Smooth muscle cell (in vitro differentiated cells): ENCODE results near the gene RNF13. TPM values are rescaled to one million over a fixed set of nuclear protein-coding genes. Genes with fewer than 3 reads are reported as not detected.
"Not testable (repeated sequence)": the region's sequence is repeated elsewhere in the genome, so short reads cannot be mapped to it uniquely, and the experiment has no call there.

ENCODE experiments used
- DNase-seq: peaks from one replicate; lab custom pipeline; 2025; ENCODE audit not compliant: unreplicated experiment; lab: John Stamatoyannopoulos, UW
- H2AFZ ChIP-seq: fragments of 200-600 bp; sonication (generic); 2 replicates; pipeline ENCODE4 v1.6.0; 2016; ENCODE audit warnings: antibody characterized with exemption, low read depth, mild to moderate bottlenecking
- H3F3A ChIP-seq: fragments of 200-600 bp; sonication (generic); 2 replicates; pipeline ENCODE4 v1.6.0; 2017; ENCODE audit warnings: antibody characterized with exemption, low read depth
- H3K27ac ChIP-seq: fragments of 200-600 bp; sonication (generic); 2 replicates; pipeline ENCODE4 v1.5.1; 2016; ENCODE audit warnings: low read depth, mild to moderate bottlenecking
- H3K27me3 ChIP-seq: fragments of 200-600 bp; sonication (generic); 2 replicates; pipeline ENCODE4 v1.6.1; 2016; ENCODE audit warnings: low read depth, mild to moderate bottlenecking
- H3K36me3 ChIP-seq: fragments of 200-600 bp; sonication (generic); 2 replicates; pipeline ENCODE4 v1.5.1; 2016; ENCODE audit warnings: low read depth
- H3K4me1 ChIP-seq: fragments of 200-600 bp; sonication (generic); 2 replicates; pipeline ENCODE4 v1.5.1; 2016; ENCODE audit warnings: low read depth
- H3K4me2 ChIP-seq: fragments of 200-600 bp; sonication (generic); 2 replicates; pipeline ENCODE4 v1.6.0; 2016; ENCODE audit warnings: mild to moderate bottlenecking
- H3K4me3 ChIP-seq: fragments of 200-600 bp; sonication (generic); 2 replicates; pipeline ENCODE4 v1.5.1; 2016; ENCODE audit warnings: mild to moderate bottlenecking
- H3K79me2 ChIP-seq: fragments of 200-600 bp; sonication (generic); 2 replicates; pipeline ENCODE4 v1.6.0; 2016; ENCODE audit warnings: low read depth, mild to moderate bottlenecking
- H3K9ac ChIP-seq: fragments of 200-600 bp; sonication (generic); 2 replicates; pipeline ENCODE4 v1.6.0; 2016; ENCODE audit warnings: low read depth
- H3K9me3 ChIP-seq: fragments of 200-600 bp; sonication (generic); replicated peaks from 2 replicates; pipeline ENCODE4 v1.5.1; 2016; ENCODE audit warnings: low read depth
- H4K20me1 ChIP-seq: fragments of 200-600 bp; sonication (generic); 2 replicates; pipeline ENCODE4 v1.6.0; 2016; ENCODE audit warnings: low read depth
- WGBS: methylation state at CpG from one replicate; pipeline ENCODE4 v1.1.7; 2016; ENCODE audit warnings: low lambda C conversion rate; 5-methylcytosine and 5-hydroxymethylcytosine counted together
- polyA plus RNA-seq: library from polyadenylated mRNA; unstranded; fragments of >200 nt; fragmentation: Nextera tagmentation; extraction: Ambion mirVana; gene quantifications from 2 replicates; pipeline ENCODE4 v1.2.1, GENCODE V29; 2016
- total RNA-seq: library from RNA; depleted of rRNA; stranded (reverse); fragments of >200 nt; gene quantifications from 2 replicates; pipeline ENCODE4 v1.2.3, GENCODE V29; 2014
- TF ChIP-seq, protein P1 (sequence below): fragments of 200-600 bp; sonication (generic); IDR thresholded peaks from 2 replicates; pipeline ENCODE4 v1.5.1; 2017; ENCODE audit warnings: borderline replicate concordance, mild to moderate bottlenecking, antibody characterized with exemption; ENCODE audit not compliant: insufficient read depth, poor library complexity, severe bottlenecking

The RNF13 gene
- total and polyA plus RNA-seq, 2 experiments from 2014 or later = 46.1 to 81.9 TPM

DNA sequence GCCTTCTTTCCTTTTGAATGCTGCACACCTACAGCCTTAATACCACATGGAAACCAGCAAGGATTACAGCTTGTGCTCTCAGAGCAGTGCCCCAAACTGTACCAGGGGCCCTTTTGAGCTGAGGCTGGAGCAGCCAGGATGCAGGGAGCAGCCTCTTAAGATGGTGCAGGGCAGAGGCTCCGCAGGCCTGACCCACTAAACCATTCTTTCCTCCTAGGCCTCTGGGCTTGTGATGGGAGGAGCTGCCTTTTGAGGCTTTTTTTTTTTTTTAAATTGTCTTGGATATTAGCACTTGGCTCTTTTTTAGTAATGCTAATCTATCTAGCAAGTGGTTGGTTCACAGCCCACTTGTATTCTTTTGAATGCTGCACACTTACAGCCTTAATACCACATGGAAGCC lies 120.0 kb downstream of the RNF13 start:
- WGBS = 100% methylated on average over 1 of the region's 1 CpG
- H3K36me3 ChIP-seq = no peaks in the 10 kb centered on the region
- TF ChIP-seq, protein P1, sequence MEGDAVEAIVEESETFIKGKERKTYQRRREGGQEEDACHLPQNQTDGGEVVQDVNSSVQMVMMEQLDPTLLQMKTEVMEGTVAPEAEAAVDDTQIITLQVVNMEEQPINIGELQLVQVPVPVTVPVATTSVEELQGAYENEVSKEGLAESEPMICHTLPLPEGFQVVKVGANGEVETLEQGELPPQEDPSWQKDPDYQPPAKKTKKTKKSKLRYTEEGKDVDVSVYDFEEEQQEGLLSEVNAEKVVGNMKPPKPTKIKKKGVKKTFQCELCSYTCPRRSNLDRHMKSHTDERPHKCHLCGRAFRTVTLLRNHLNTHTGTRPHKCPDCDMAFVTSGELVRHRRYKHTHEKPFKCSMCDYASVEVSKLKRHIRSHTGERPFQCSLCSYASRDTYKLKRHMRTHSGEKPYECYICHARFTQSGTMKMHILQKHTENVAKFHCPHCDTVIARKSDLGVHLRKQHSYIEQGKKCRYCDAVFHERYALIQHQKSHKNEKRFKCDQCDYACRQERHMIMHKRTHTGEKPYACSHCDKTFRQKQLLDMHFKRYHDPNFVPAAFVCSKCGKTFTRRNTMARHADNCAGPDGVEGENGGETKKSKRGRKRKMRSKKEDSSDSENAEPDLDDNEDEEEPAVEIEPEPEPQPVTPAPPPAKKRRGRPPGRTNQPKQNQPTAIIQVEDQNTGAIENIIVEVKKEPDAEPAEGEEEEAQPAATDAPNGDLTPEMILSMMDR = no peak
- no peak overlapping the region for H3K4me3 ChIP-seq
- H3K4me2 ChIP-seq = no peak overlapping the region
- no peaks in the 10 kb centered on the region for H3K27me3 ChIP-seq
- H3K9ac ChIP-seq = no peak overlapping the region
- DNase-seq = no peak
- no peak overlapping the region for H2AFZ ChIP-seq
- no peaks in the 10 kb centered on the region for H3F3A ChIP-seq
- H4K20me1 ChIP-seq = peaks cover 11% of the 10 kb centered on the region
- no peak overlapping the region for H3K27ac ChIP-seq
- H3K79me2 ChIP-seq = no peaks in the 10 kb centered on the region
- no peaks in the 10 kb centered on the region for H3K9me3 ChIP-seq
- no peaks in the 10 kb centered on the region for H3K4me1 ChIP-seq

DNA sequence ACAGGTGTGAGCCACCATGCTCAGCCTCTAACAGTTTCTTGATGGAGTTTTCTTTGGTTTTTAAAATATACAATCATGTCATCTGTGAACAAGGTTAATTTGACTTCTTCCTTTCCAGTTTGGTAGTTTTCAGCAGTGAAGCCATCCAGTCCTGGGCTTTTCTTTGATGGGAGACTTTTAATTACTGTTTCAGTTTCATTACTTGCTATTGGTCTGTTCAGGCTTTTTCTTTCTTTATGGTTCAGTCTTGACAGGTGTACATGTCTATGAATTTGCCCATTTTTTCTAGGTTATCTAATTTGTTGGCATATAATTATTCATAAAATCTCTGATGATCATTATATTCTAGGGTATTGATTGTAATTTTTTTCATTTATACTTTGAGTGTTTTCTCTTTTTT lies 120.8 kb downstream of the RNF13 start:
- H3K79me2 ChIP-seq = no peaks in the 10 kb centered on the region
- no peak overlapping the region for H2AFZ ChIP-seq
- H3K9me3 ChIP-seq = no peaks in the 10 kb centered on the region
- no peaks in the 10 kb centered on the region for H3K27me3 ChIP-seq
- no peak overlapping the region for H3K4me2 ChIP-seq
- H3F3A ChIP-seq = no peaks in the 10 kb centered on the region
- H3K4me1 ChIP-seq = no peaks in the 10 kb centered on the region
- H4K20me1 ChIP-seq = peaks cover 11% of the 10 kb centered on the region
- H3K4me3 ChIP-seq = no peak overlapping the region
- H3K9ac ChIP-seq = no peak overlapping the region
- DNase-seq = no peak
- TF ChIP-seq, protein P1 = no peak
- H3K27ac ChIP-seq = no peak overlapping the region
- no peaks in the 10 kb centered on the region for H3K36me3 ChIP-seq

DNA sequence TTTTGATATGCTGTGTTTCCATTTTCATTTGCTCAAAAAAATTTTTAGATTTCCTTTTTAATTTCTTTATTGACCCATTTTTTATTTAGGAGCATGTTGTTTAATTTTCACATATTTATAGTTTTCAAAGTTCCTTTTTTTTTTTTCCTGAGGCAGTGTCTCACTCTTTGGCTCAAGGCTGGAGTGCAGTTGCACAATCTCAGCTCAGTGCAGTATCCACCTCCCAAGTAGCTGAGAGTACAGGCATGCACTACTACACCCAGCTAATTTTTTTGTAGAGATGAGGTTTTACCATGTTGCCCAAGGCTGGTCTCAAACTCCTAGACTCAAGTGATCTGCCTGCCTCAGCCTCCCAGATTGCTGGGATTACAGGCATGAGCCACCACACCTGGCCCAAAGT lies 121.5 kb downstream of the RNF13 start:
- Histone ChIP-seq H3K36me3 (no peaks in the 10 kb centered on the region), H3K27me3 (no peaks in the 10 kb centered on the region), H3K79me2 (no peaks in the 10 kb centered on the region), H3K4me3 (no peak overlapping the region), H3K9me3 (no peaks in the 10 kb centered on the region), H2AFZ (no peak overlapping the region), H3K4me2 (no peak overlapping the region), H3F3A (no peaks in the 10 kb centered on the region), H3K9ac (no peak overlapping the region), H3K27ac (no peak overlapping the region), H4K20me1 (peaks cover 11% of the 10 kb centered on the region), H3K4me1 (no peaks in the 10 kb centered on the region)
- no peak for DNase-seq
- TF ChIP-seq, protein P1 = no peak

DNA sequence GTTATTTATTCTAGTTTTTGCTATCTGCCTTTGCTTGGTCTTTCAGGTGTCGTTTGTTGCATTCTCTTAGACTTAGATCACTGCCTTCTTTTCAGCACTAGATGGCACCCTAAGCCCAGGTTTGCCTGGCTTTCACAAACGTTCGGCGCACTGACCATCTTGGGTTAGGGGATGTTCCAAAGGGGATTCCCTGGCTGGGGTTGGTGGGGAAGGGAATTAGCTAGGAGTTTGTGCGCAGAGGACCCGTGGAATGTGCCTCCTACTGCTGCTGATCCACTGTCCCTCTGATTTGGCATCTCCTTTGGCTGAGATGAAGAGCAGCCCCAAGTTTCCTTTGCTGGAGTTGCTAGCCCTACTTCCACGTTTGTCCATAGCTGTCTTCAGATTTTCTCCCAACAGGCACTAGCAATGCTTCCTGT lies 123.8 kb downstream of the RNF13 start:
- Histone ChIP-seq H3K36me3 (no peaks in the 10 kb centered on the region), H3K9ac (no peak overlapping the region), H3K9me3 (no peaks in the 10 kb centered on the region), H2AFZ (no peak overlapping the region), H3K27me3 (no peaks in the 10 kb centered on the region), H3F3A (no peaks in the 10 kb centered on the region), H3K4me2 (no peak overlapping the region), H4K20me1 (peaks cover 11% of the 10 kb centered on the region), H3K27ac (no peak overlapping the region), H3K79me2 (no peaks in the 10 kb centered on the region), H3K4me3 (no peak overlapping the region), H3K4me1 (no peaks in the 10 kb centered on the region)
- TF ChIP-seq, protein P1 = peak; percentile 76
- WGBS = 29% methylated on average over 7 of the region's 7 CpGs
- DNase-seq = peak; percentile 1

DNA sequence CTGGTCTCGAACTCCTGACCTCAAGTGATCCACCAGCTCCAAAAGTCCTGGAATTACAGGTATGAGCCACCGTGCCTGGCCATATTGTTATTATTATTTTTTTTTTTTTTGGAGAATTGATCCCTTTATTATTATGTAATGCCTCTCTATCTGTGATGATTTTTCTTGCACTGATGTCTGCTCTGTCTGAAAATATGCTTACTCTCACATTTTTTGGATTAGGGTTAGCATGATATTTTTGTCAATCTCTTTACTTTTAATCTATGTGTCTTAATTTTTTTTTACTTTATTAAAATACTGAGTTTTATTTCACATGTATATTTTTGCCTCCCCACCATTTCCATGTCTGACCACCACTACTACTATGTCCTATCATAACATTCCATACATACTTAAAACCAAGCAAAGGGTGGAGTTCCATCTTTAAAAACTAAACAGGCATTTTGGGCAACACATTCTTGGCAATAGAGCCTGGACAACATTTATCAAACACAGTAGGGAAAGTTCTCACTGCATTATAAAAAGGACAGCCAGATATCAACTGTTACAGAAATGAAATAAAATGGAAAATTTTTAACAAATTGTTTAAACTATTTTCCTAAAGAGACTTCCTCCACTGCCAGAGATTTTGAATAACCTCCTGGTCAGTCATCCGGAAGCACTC lies 125.5 kb downstream of the RNF13 start:
- H3K79me2 ChIP-seq, H3K4me2 ChIP-seq, H3F3A ChIP-seq, H3K4me3 ChIP-seq, H3K36me3 ChIP-seq, H2AFZ ChIP-seq, H3K9me3 ChIP-seq, H3K27me3 ChIP-seq, H3K9ac ChIP-seq, H3K27ac ChIP-seq, DNase-seq, H3K4me1 ChIP-seq: not testable (repeated sequence)
- peaks cover 11% of the 10 kb centered on the region for H4K20me1 ChIP-seq
- 95% methylated on average over 3 of the region's 3 CpGs for WGBS
